Measurements from ENCODE around the gene SNAPC3. TPM values are rescaled to one million over a fixed set of nuclear protein-coding genes. Genes with fewer than 3 reads are reported as not detected.
"Not testable (repeated sequence)": the region's sequence is repeated elsewhere in the genome, so short reads cannot be mapped to it uniquely, and the experiment has no call there.

Gene SNAPC3
- total and polyA plus RNA-seq, 11 donors: 12.5 to 41.1 (median 30.3) TPM

GRCh38 chr9:15421532-15421931 is 1.1 kb upstream of the SNAPC3 start:
- Histone ChIP-seq H3K9me3 (no peaks in the 10 kb centered on the region), H3K4me3 (peak overlapping the region in 1 of 12 donors; percentile 99), H3K36me3 (peaks cover 0 to 23% (median 20%) of the 10 kb centered on the region in 9 donors), H3K4me1 (peaks cover 0 to 39% (median 30%) of the 10 kb centered on the region in 12 donors), H3K27ac (peak overlapping the region in 4 of 12 donors; percentile 91 to 96 (median 94)), H3K27me3 (no peaks in the 10 kb centered on the region)
- TF ChIP-seq CTCF (IDR thresholded peaks at IDR 0.05): no peak
- no peak for TF ChIP-seq POLR2A (IDR thresholded peaks at IDR 0.05)
- 84 to 93% (median 87%) methylated on average over 6 of the region's 6 CpGs for WGBS, 4 donors
- intact Hi-C loops (cut with DNase I): loop anchor here in 8 of 10 donors (5.0 to 10.0 kb wide), 8 partner anchors 93 to 209 kb away; partner anchors contain the start of genes TTC39B (in 2 of the 8), CCDC171 (in 1 of the 8) and PSIP1 (in 1 of the 8)
- DNase-seq (no peak), ATAC-seq (no peak)

- no peak for DNase-seq
- Histone ChIP-seq H3K9me3 (no peaks in the 10 kb centered on the region), H3K36me3 (peaks cover 0 to 27% (median 21%) of the 10 kb centered on the region in 9 donors), H3K27ac (peak overlapping the region; percentile 81 to 98 (median 92)), H3K27me3 (no peaks in the 10 kb centered on the region), H3K4me1 (peaks cover 0 to 44% (median 32%) of the 10 kb centered on the region in 12 donors), H3K4me3 (peak overlapping the region; percentile 78 to 99 (median 88))
- TF ChIP-seq POLR2A (IDR thresholded peaks at IDR 0.05) (no peak), CTCF (IDR thresholded peaks at IDR 0.05) (no peak)
- no peak for ATAC-seq
- intact Hi-C loops (cut with DNase I): loop anchor here in 9 of 10 donors (1.0 to 10.0 kb wide), 10 partner anchors 93 to 210 kb away; partner anchors contain the start of genes TTC39B (in 3 of the 9), CCDC171 (in 2 of the 9) and PSIP1 (in 1 of the 9)
- 46 to 55% (median 51%) methylated on average over 9 of the region's 9 CpGs for WGBS, 4 donors
Measured at GRCh38 chr9:15421990-15422371, 695 bp upstream of the SNAPC3 start.

- WGBS, 4 donors: 1 to 3% (median 2%) methylated on average over 18 of the region's 18 CpGs
- DNase-seq (no peak), ATAC-seq (peak in 1 of 4 donors; percentile 52)
- intact Hi-C loops (cut with DNase I): loop anchor here in 9 of 10 donors (2.0 to 10.0 kb wide), 9 partner anchors 91 to 211 kb away; partner anchors contain the start of genes CCDC171 (in 2 of the 9), TTC39B (in 2 of the 9) and PSIP1 (in 1 of the 9)
- Histone ChIP-seq H3K4me1 (peaks cover 0 to 48% (median 34%) of the 10 kb centered on the region in 12 donors), H3K36me3 (peaks cover 0 to 31% (median 21%) of the 10 kb centered on the region in 9 donors), H3K4me3 (peak overlapping the region; percentile 78 to 99 (median 88)), H3K27me3 (no peaks in the 10 kb centered on the region), H3K27ac (peak overlapping the region; percentile 81 to 98 (median 92)), H3K9me3 (no peaks in the 10 kb centered on the region)
- TF ChIP-seq CTCF (IDR thresholded peaks at IDR 0.05): peak in 1 of 12 donors; percentile 11
- TF ChIP-seq POLR2A (IDR thresholded peaks at IDR 0.05): no peak
Measured at GRCh38 chr9:15423231-15423985, 732 bp downstream of the SNAPC3 start.

GRCh38 chr9:15426019-15426418 is 3.3 kb downstream of the SNAPC3 start:
- Histone ChIP-seq H3K9me3 (no peaks in the 10 kb centered on the region), H3K4me3 (no peak overlapping the region), H3K27ac (peak overlapping the region in 3 of 12 donors; percentile 11 to 43 (median 19)), H3K4me1 (peaks cover 0 to 59% (median 42%) of the 10 kb centered on the region in 12 donors), H3K36me3 (peaks cover 0 to 43% (median 25%) of the 10 kb centered on the region in 9 donors), H3K27me3 (no peaks in the 10 kb centered on the region)
- intact Hi-C loops (cut with DNase I): loop anchor here in 3 of 10 donors (10.0 kb wide), 4 partner anchors 89 to 211 kb away; partner anchors contain the start of gene PSIP1 (in 1 of the 3)
- DNase-seq (no peak), ATAC-seq (no peak)
- TF ChIP-seq POLR2A (IDR thresholded peaks at IDR 0.05) (no peak), CTCF (IDR thresholded peaks at IDR 0.05) (no peak)
- WGBS, 4 donors: 62 to 71% (median 64%) methylated on average over 8 of the region's 8 CpGs

DNA sequence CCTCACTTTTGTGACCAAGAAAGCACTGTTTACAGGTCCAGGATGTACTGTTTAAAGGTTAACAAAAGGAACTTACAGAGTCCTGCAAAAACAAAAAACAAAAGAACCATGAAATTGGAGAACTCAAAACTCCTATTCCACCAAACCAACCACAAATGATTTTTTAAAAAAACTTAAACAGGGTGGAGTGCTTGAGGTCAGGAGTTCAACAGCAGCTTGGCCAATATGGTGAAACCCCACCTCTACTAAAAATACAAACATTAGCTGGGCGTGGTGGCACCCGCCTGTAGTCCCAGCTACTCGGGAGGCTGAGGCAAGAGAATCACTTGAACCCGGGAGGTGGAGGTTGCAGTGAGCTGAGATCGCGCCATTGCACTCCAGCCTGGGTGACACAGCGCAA is 5.0 kb downstream of the SNAPC3 start:
- not testable (repeated sequence) for H3K27ac ChIP-seq, H3K4me3 ChIP-seq, H3K27me3 ChIP-seq, DNase-seq, H3K9me3 ChIP-seq, ATAC-seq
- intact Hi-C loops (cut with DNase I): loop anchor here in 3 of 10 donors (10.0 kb wide), 4 partner anchors 87 to 213 kb away; partner anchors contain the start of gene PSIP1 (in 1 of the 3)
- H3K36me3 ChIP-seq: peaks cover 0 to 45% (median 25%) of the 10 kb centered on the region in 9 donors
- peaks cover 0 to 64% (median 42%) of the 10 kb centered on the region in 12 donors for H3K4me1 ChIP-seq
- 89 to 92% (median 91%) methylated on average over 7 of the region's 7 CpGs for WGBS, 4 donors

Data from heart left ventricle (tissue), 16 donors.